NCI-H345 treated with DMSO at 0.1 percent for 48 hours (cell line): Measurements from ENCODE around the gene SASH1.

Source experiments
- DNase-seq: peaks from one replicate; lab custom pipeline; 2025; ENCODE audit not compliant: unreplicated experiment; lab: John Stamatoyannopoulos, UW

SASH1 gene

DNA sequence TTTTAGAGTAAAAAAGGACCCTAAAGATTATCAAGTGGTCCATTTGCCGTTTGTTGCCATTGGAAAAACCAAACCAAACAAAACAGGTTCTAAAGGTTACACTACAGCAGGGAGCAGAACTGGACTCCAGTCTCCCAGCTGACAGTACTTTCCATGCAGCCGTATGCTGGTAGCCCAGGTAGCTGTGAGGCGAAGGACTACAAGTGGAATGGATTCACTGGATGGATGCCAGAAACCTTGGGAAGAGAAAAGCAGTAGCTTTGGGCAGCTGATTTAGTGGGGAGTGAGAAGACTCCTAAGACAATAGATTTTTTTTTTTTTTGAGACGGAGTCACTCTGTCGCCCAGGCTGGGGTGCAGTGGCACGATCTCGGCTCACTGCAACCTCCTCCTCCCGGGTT lies 88.3 kb downstream of the SASH1 start:
- DNase-seq, result no peak

DNA sequence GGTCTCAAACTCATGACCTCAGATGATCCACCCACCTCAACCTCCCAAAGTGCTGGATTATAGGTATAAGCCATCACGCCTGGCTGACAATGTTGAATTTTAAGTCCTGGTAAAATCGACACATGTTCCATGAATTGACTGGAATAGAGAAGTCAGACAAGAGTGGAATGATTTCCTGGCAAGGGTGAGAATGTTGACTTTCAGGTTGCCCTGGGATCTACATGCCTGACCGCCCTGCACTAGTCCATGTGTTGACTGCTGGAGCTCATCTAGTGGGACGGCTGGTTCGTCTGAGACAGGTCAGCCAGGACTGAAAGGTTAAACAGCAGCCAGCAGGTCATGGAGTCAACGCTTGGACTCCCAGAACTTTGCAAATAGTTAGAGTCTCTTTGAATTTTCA lies 88.8 kb downstream of the SASH1 start:
- DNase-seq, result no peak

DNA sequence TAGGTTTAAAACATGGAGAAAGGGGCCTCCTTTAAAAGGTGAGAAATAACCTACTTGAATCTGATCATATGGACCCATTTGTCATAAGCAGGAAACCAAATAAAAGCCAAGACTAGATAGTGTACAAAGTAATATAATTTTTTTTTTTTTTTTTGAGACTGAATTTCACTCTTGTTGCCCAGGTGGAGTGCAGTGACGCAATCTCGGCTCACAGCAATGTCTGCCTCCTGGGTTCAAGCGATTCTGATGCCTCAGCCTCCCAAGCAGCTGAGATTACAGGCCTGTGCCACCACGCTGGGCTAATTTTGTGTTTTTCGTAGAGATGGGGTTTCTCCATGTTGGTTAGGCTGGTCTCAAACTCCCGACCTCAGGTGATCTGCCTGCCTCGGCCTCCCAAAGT lies 89.2 kb downstream of the SASH1 start:
- no peak for DNase-seq

DNA sequence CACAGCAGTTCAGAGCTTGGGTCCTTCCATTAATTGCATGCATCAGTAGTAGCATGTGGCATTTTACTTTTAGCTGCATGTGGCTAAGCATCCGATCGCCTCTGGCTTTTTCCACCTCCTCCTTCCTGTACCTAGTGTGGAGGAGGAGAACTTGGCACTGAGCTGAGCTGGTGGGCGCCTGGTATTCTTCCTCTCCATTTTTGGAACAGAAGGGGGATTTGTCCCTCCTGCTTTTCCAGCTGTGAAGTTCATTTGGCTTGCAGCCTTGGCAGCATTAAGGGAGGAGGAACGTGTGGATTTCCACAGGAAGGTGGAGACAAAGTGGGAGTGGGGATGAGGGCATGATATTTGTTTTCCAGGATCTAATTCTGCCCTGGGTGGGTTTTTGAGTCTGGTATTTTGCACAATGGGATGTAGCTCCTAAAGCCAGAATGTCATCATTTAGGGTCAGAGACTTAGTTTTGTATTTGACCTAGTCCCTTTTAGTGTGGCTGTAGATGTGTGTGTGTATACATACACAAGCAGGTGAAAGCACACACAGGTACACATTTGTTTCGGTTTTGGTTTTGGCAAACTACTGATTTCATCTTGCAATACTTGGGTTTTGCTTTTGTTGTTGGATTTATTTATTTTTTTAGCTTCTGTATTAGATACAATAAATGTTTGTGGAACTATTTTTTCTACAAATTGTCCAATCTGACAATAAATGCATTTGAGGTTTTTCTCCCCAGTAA lies 90.0 kb downstream of the SASH1 start:
- DNase-seq, result no peak

DNA sequence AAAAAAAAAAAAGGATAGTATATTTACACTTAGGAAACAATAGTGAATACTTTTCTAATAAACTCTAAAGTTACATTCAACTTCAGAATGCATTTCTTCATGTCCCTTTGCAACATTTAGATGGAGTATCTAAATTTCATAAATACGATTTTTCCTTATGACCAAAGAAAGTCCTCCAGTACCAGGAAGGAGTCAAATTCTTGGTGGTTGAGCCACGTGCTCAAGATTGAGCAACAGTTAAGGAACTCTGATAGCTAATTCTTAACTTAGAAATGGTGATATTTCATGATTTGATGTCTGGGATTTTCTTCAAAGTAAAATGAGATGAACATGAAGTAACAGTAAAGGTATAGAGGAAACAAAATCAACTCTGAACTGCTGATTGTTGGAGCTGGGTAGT lies 92.7 kb downstream of the SASH1 start:
- DNase-seq, result no peak

DNA sequence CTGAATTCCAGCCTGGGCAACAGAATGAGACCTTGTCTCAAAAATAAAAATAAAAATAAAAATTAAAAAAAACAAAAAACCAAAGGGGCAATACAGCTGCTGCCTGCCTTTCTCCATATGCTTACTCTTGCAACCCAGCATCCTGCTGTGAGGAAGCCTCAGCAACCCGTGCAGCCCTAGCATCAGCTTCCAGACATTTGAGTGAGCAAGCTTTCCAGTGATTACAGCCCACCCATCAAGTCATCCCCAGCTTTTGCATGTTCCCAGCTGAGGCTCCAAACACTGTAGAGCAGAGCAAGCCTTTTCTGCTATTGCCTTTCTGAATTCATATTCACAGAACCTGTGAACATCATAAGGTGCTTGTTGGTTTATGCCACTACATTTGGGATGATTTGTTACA lies 93.8 kb downstream of the SASH1 start:
- DNase-seq, result no peak

DNA sequence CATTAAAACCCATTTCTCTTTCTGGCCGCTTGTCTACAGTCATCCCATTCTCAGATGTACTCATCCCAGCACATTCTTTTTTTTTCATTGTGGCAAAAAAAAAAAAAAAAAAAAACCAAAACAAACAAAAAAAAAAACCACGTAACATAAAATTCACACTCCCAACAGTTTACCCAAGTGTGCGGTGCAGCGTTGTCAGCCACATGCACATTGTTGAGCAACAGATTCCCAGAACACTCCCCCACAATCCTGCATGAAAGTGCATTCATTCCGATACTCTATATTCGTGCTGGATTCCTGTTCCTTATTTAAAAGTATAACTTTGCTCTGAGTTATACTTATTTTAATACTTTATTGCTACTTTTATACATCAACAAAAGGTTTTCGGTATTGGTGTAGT lies 96.0 kb downstream of the SASH1 start:
- DNase-seq, result no peak

DNA sequence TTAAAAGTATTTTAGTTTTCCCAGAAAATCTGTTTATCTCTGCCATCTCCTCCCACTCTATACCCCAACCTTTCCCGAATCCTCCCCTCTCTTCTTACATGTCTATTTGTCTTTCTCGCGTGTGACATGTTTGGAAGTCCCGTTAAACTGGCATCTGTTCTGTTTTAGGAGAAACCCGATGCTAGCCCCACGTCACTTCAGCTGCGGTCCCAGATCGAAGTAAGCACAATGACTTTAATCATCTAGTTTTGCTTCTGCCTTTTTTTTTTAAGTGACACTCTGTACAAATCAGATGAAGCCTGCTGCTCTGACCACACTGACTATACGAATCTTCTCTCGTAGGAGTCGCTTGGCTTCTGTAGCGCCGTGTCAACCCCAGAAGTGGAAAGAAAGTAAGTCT lies 97.4 kb downstream of the SASH1 start:
- no peak for DNase-seq

DNA sequence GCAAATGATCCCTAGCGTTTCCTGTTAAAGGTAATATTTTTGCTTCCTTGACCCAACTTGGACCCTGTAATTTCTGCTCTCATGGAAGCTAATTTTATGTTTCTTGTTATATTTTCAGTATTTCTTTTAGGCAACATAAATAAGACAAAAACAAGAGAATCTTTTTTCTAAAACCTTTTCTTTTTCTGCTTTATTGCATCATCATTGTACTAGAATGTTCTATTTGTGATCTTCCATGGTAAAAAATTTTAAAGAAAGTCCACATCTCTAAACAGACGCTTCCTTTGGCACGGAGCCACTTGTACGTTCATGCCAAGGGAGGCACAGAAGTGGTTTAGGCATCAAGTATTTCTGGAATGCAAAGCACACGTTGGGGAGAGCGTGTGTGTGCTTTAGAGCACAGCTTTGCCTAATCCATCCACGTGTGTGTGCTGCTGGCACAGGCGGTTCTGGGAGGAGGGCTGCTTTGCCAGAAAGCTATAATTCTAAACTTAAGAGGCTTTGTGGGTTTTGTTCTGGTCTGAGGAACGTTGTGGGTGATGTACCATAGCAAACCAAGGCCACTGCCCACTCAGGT lies 98.3 kb downstream of the SASH1 start:
- no peak for DNase-seq

DNA sequence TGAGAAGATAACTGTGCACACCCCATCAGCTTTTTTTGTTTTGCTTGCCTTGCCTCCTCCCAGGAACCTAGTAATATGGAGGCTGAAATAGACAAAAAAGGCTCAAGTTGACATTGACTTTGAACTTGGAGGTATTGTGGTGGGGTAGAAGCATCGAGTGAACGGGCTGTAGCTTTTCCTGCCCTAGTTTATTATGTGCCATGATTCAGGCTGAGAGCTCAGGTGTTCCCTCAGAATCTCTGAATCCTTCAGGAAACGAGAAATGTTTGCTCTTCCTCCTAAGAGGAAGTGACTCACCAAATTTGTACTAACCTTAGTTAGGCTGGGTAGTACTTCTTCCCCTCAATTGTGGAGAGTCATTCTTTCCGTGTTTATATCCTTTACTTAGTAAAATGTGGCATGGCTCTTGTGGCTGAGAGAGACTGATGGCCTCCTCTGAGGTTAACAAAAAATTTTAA lies 98.8 kb downstream of the SASH1 start:
- DNase-seq, result no peak

DNA sequence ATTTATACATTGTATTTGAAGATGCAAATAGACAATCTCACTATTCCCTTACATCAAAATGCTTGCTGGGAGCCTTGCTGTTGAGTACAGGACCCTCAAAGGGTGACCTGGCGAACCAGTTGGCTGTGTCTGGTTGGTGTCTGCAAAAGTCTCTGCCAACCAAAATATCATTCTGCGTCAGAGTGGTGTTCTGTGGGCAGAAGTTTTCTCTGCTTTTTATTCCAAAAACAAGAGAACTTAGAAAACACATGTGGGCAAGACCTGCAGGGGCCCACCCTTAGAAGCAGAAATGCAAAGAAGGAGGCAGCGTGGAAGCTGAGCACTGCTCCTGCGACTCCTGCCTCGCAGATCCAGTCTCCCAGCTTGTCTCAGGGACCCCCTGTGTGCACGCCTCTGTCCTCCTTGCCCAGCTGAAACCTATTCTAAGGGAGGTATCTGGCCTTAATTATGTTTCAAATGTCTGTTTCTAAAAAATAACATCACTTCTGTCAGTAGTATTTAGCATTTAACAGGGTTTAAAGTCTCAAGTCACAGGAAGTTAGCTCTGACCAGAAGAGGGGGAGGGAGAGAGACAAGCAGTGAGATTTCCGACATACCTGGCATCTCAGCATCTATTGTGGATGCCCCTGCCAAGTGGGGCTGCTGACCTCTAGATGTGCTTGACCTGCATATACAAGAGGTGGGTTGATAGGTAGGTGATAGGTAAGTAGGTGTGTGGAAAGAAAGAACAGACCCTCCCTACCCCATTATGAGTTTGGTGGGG lies 101.3 kb downstream of the SASH1 start:
- no peak for DNase-seq

DNA sequence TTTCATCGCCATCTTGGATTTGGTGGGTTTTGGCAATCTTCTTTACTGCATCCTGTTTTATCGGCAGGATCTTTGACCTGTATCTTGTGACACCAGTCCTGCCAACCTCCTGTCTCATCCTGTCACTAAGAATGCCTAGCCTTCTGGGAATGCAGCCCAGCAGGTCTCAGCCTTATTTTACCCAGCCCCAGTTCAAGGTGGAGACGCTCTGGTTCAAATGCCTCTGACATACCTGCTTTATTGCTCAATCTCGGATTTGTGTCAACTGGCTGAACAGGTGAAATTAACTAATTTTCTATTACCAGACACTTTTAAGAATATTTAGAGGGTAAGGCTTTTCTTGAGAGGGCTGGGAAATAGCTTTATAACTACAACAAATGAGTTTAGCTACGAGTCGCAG lies 102.5 kb downstream of the SASH1 start:
- DNase-seq, result no peak

DNA sequence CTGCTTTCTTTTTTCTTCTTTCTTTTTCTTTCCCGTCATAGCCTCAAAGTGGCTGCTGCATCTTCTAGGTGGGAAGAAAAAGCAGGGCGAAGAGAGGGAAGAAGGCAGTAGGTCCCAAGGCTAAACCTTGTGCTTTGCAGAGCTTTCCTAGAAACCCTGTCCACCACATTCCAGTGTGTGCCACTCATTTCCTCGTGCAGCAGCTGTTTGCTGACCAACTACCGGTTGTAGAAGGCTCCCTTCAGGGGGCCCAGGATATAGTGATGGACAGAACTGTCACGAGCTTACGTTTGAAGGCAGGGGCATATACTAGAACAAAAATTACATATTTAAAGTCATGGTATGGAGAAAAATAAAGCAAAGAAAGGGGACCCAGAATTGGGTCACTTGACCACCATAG lies 103.0 kb downstream of the SASH1 start:
- DNase-seq, result no peak

DNA sequence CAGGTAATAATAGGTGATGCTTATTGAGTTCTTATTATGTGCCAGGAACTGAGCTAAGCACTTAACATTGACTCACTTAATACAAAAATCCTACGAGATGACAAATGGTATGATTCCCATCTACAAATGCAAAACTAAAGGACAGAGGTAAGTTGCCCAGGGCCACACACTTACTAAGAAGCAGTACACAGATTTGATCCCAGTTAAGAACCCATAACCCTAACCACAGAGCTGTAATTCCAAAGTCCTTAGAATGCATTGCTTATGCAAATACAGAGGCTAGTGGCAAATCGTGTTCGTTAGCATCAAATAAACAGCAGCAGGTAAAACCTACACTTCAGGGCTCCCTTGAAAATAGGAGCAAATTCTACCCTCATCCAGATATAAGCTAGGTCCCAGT lies 104.0 kb downstream of the SASH1 start:
- DNase-seq, result no peak

DNA sequence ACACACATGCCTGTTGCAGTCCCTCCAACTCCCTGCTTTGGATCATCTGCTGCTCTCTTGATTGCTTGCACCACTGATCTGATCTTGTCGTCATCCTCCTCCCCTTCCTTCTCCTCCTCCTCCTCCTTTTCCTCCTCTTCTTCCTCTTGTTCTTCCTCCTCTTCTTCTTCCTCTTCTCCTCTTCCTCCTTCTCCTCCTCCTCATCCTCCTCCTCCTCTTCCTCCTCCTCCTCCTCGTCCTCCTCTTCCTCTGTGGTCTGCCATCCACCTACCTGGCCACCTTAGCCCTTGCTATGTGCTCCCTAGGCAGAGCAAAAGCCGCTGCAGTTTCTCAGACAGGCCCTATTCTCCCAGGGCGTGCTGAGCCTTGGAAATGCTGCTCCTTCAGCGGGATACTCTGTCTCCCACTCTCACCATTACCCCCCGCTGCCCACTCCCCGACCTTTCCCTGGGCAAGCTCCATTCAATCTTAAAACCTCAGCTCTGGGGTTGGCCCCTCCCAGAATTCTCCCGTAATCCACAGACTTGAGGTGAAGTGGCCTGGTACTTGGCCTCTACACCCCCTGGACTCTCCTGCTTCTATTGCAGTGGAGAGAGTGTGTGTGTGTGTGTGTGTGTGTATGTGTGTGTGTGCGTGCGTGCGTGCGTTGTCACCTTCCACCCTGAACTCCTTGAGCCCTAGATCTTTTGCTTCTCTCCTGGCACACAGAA lies 105.0 kb downstream of the SASH1 start:
- no peak for DNase-seq

DNA sequence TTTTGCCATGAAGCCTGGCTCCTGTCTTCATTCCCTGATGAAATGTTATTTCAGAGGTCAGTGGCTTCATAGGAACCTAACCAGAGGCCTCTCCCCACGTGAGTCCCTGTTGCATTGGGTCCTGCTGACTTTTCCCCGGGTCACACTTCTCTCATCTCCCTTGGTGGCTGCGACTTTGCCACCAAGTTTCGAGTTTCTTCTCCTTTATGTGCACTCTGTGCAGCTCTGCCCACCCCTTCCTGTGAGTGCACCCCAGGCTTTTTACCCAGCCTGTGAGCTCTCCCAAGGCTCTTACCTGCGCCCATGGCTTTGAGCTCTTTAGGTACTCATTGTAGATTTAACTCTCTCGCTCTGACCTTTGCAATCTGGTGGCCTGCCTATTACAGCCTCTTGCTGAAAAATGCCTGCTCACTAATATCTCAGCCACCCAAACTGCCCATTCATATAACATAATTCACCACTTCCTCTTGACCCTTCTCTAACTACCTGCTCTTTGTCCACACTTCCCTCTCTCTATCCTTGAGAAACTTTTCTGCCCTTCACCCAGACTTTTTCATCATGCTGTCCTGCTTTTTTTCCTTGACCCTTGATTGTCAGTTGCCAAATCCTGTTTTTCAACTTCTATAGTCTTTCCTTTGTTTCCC lies 105.9 kb downstream of the SASH1 start:
- DNase-seq, result no peak

DNA sequence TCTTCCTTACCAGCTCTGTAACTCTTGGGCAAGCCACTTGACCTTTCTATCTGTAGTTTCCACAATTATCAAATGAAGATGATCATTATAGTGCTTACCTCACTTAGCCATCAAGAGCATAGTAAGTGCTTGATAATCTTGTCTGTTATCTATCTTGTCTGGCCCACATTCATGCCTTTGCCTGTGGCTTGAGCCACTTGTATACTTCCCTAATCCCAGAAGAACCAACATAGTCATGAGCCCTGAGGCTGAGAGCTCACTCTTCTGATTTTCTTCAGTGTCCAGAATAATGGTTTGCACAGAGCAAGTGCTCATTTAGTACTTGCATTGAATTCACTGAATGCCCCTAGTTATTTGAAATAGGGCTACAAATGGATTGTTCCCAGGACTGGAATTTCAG lies 108.2 kb downstream of the SASH1 start:
- no peak for DNase-seq

DNA sequence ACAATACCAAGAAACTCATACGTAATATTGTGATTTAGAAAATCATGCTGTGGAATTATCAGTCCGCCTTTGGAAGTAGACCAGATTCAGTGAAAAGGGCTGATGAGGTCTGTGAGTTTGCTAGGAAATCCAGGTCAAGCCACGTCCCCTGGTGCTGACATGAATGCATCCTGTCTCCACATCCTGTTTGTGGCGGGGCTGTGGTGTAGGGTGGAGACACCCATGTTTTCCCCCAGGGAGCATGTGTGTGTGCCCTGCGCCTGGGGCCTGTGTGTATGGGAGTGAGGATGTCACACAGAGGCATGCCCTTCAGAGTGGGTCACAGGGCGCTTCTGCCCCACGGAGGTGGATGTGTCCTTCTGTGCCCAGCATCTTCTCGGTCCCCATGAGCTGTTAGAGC lies 109.1 kb downstream of the SASH1 start:
- no peak for DNase-seq

DNA sequence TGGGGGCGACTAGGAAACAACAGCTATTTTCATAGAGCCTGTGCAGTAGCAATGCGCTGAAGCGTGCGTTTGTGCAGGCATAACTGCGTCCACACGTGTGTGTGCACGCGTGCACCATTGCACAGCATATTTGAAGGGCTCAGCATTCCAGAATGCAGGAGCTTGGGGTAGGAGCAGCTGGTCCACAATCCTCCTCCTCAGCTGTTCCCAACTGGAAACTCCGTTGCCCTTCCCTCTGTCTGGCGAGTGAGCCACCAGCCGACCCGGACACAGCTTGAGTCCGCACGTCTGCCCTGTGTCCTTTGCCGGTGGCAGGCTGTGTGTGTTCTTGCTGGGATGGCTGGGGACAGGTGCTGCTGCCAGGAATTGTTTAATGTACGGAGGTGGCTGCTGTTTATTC lies 110.2 kb downstream of the SASH1 start:
- DNase-seq, result no peak

DNA sequence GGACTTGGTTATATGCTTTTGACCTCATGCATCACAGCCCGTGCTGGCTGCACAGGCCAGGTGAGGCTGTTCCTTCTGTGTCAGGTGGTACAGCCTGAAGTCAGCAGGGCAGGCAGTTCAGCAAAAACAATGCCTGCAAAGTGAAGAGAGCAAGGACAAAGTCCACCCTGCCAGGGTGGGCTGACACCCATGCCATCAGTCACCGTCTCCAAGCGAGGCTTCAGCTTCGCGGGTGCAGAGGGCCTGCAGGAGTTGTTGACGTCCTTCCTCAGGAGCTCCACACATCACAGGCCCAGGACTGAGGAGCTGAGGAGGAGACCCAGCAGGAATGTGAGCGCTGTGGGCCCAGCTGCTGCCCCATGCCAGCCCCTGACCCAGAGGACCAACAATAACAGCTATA lies 111.3 kb downstream of the SASH1 start:
- no peak for DNase-seq

DNA sequence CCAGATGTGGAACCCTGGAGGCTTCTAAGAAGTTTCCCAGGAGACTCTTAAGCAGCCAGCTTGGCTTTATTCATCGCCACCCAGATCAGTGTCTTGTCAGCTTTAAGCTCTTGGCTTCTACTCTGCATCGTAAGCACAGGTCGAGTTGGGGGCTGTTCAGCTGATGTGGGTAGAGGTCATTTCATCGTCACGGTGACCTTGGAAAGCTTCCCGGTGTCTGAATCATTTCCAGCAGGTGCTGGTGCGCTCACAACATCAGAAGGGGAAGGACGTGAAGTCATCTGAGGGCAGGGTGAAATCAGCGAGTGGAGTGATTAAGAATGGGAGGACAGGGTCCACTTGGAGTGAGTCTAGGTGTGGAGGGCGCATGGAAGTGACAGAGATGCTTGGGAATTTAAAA lies 112.6 kb downstream of the SASH1 start:
- DNase-seq, result no peak
